Spleen (tissue), 7 donors: Measurements from ENCODE around the gene AGBL1.

Source experiments
- CTCF ChIP-seq, 11 experiments: fragments of 200-600 bp in 7 of 11; fragments of 450-650 bp in 4 of 11; sonication (generic) in 4 of 11; IDR thresholded peaks in 8 of 11; conservative IDR thresholded peaks in 3 of 11; 1 replicate in 7 of 11; 2 replicates in 4 of 11; pipeline versions ENCODE4 v1.4.0 to v1.8.0; 2016 to 2021; ENCODE audit warnings: antibody characterized with exemption in 11 of 11, inconsistent platforms in 4 of 11, mild to moderate bottlenecking in 1 of 11
- POLR2AphosphoS5 ChIP-seq, 3 donors: sonication (generic); formaldehyde crosslinking; IDR thresholded peaks; one replicate each; pipeline ENCODE4 v1.5.1; 2017; ENCODE audit warnings: antibody characterized with exemption in 3 of 3
- donor health status: DM: no; HTN: no; CAD: no; lungs with moderate emphysema.
- donor health status: DM: no; HTN: no; CAD: no.
- donor health status: DM: no; HTN: no; CAD: no.

GRCh38 chr15:86080302-86080701 is 631 bp downstream of the AGBL1 start:
- TF ChIP-seq POLR2AphosphoS5 (IDR thresholded peaks at IDR 0.05) (no peak), CTCF (IDR thresholded peaks at IDR 0.05 in 8 of 11, conservative IDR thresholded peaks at IDR 0.05 in 3 of 11) (no peak)
